Activated CD8-positive, alpha-beta memory T cell treated with anti-CD3 and anti-CD28 coated beads, Interleukin-2, amount 50 U/mL, for 1 hour (primary cell): Measurements from ENCODE around the gene GABRB2.
"Not testable (repeated sequence)": the region's sequence is repeated elsewhere in the genome, so short reads cannot be mapped to it uniquely, and the experiment has no call there.

Experiments
- DNase-seq: peaks from one replicate; pipeline ENCODE4 v3.0.0-alpha.2; 2020; ENCODE audit errors: extremely low read depth

GABRB2 gene

DNA sequence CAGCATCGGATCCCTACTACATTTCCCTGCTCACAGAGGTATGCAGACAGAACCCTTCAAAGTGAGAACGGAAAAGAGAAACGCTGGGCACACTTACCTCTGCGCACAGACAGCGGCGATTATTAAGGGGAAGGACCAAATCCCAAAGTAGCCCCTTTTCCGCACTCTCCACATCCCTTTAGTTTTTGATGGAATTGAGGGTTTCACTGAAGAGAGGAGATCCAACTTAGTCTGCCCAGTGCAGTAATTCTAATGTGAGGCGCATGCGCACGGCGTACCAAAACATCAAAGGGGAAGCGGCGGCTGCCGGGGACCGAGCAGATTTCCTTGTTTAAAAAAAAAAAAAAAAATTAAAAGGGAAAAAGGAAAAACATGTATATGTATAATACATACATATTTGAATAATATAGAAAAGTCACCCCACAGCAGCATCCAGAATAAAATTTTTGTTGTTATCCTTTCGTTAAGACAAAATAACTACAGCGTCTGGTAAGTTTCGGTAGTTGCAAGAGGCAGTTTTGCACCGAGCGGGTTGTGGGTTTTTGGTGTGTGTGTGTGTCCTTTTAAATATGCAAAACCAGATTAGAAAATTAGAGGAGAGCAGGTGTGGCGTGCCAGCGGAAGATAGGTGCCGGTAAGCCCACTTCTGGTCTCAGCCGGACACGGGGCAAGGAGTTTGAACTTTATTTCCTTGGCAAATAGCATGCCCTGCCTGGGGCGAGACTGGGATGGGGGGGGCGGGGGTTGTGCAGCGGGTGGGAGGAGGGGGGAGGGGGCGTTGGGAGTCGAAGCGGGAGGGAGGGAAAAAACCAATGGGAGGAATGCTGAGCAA, at the start of gene GABRB2:
GABRB2 (minus strand) TSS at position 256 of the 832 bp plus-strand sequence; CDS start at position 174, 82 bp downstream.
- no peak for DNase-seq

GRCh38 chr5:161585798-161586197, 39.3 kb upstream of the GABRB2 start:
- DNase-seq, result no peak

- DNase-seq, result no peak
These were observed 34.1 kb upstream of the GABRB2 start for GRCh38 chr5:161580621-161581020.

DNA sequence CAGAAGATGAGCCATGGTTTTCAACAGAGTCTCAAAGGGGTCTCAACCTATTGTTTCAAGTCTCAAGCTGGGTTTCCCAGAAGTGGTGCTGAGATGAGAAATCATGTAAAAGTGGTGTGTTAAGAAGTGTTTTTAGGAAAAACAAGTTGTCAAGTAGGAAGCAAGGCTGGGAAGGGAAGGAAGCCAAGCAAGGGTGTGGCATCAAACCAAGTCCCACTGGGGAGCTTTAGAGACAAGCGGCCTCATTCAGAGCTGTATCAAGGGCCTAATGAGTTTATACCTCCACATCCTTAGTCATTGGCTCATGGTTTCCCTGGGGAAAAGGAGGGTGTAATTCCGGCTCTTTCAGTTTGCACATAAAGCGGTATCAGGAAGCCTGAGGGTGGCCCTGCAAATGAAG, 26.4 kb upstream of the GABRB2 start:
- DNase-seq, result no peak

GRCh38 chr5:161566081-161566480, 19.6 kb upstream of the GABRB2 start:
- no peak for DNase-seq

- DNase-seq, result no peak
These were observed 15.9 kb upstream of the GABRB2 start for GRCh38 chr5:161562446-161562845.

GRCh38 chr5:161549106-161549505, 2.6 kb upstream of the GABRB2 start:
- no peak for DNase-seq

DNA sequence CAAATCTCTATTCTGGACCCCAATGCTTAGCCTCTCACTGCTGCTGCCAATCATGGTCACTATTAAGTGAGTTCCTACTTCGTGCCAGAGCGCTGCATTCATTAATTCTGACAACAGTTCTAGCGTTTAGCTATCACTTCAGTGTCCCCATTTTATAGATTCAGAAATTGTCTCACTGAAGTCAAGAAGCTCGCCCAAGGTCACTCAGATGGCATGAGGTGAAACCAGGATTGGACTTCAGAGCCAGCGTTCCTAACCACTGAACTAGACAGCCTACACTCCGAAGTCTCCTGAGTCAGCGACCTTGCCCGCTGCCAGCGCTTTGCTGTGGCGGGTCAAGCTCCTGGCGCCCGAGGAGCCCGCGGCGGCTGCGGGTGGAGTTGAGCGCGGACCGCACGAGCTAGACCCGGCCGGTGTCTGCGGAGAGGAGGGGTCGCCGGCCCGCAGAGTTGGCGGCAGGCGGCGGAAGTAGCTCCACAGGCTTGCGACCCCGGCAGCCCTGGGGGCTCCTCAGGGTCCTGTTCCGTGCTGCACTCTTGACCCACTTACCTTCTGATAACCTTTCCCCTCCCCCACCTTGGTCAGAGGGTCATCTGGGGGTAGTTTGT, 2.1 kb upstream of the GABRB2 start:
- no peak for DNase-seq

DNA sequence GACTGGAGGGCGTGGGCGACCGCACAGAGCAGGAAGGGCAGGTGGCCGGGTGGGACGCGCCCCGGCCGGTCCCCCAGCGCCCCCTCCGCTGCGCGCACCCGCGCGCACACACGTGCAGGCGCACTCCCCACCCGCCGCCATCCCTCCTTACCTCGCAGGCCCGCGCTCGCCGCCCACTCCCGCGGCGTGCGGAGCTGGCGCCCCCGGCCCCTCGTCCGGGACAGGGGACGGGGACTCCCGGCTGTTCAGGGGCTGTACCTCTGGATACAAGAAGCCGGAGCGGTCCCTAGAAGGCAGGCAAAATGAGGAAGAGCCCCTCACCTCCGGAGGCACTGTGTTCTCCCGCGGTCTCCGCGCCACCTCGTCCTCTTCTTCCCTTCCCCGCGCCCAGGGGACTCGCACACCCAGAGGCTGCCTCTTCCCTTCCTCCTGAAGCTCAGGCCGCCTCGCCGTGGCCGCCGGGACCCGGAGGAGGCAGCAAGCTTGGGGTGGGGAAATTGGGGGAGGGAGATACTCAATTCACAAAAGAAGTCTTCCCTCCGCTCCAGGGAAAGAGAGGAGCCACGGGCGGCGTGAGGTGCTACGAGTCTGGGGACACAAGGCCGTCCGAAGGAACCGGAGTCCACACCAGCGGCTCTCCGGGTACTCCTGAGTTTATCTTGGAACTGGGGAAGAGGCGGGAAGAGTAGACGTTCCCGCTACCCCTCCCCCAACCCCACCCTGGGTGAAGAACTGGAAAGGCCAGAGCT, 1.4 kb upstream of the GABRB2 start:
- no peak for DNase-seq

- no peak for DNase-seq
These were observed 847 bp upstream of the GABRB2 start for GRCh38 chr5:161547406-161547737.

GRCh38 chr5:161546095-161546469, 443 bp downstream of the GABRB2 start:
- DNase-seq, result no peak

GRCh38 chr5:161545344-161546094, 1.0 kb downstream of the GABRB2 start:
- no peak for DNase-seq

- no peak for DNase-seq
These were observed 2.2 kb downstream of the GABRB2 start for GRCh38 chr5:161544350-161544765.

DNA sequence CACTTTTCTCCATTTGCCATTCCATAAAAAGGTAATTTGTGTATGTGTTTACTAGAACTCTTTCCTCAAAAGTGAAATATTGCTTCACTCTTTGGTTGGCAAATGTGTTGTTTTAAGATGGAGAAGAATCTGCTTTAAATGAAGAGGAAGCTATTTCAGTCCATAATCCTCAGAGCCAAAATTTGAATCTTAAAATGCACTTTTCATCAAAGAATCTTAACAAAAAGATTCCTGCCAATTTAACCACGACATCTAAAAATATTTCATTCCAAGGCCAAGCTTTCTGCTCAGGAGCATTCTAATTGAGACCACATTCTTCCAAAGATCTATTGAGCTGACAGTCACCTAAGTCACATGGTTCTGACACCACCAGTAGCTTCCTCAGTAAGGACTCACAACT, 7.5 kb downstream of the GABRB2 start:
- no peak for DNase-seq

GRCh38 chr5:161535762-161536161, 10.8 kb downstream of the GABRB2 start:
- no peak for DNase-seq

DNA sequence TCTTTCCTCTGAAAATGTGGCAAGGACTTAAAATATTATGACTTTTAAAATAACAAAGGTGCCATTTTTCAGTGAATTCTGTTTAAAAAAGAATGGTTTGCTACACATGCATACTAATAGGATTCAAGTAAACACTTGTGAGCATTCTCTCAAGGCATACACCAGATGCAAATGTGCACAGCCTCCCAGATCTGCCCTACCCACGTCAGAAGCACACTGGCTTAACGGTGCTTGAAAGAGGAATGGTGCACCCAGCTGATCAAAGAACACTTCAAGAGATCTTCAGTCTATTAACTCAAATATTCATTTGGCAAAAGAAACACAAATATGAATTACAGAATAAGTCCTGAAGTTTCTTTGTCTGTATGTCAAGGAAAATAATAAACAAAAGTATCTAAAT, 15.8 kb downstream of the GABRB2 start:
- no peak for DNase-seq

DNA sequence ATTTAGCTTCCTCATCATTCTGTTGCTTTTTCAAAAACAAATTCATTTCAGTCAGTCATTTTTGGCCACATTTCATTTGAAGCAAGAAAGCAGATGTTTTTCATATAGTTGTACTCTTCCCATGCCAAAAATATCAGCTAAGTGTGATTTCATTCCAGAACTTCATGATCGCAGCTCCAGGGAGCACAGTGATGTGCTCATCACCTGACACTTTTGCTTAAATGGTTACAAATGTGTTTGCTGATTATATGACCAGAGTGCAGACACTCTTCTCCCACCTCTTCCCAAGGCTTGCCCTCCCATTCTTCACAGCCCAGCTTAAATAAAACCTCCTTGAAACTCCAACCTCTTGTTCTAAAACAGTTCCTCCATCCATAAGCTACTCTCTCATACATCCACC, 32.6 kb downstream of the GABRB2 start:
- DNase-seq, result no peak

DNA sequence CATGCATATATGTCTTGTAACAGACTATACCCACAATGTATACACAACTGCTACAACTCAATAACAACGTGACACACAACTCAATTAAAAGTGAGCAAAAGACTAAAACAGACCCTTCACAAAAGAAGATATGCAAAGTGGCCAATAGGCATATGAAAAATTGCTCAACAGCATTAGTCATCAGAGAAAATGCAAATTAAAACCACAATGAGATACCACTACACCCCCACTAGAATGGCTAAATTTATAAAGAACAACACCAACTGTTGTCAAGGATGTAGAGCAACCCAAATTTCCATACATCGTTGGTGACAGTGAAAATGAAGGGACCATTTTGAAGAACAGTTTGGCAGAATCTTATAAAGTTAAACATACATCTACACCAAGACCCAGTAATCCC, 38.9 kb downstream of the GABRB2 start:
- DNase-seq, result no peak

DNA sequence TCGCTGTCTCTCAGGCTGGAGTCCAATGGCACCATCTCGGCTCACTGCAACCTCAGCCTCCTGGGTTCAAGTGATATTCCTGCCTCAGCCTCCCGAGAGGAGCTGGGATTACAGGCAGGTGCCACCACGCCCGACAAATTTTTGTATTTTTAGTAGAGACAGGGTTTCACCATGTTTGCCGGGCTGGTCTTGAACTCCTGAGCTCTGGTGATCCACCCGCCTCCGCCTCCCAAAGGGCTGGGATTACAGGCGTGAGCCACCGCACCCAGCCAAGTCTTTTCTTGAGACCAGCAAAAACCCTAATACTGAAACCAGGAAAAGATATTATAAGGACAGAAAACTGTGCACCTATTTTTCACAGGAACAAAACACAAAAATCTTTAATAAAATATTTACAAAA, 41.4 kb downstream of the GABRB2 start:
- DNase-seq, result not testable (repeated sequence)

DNA sequence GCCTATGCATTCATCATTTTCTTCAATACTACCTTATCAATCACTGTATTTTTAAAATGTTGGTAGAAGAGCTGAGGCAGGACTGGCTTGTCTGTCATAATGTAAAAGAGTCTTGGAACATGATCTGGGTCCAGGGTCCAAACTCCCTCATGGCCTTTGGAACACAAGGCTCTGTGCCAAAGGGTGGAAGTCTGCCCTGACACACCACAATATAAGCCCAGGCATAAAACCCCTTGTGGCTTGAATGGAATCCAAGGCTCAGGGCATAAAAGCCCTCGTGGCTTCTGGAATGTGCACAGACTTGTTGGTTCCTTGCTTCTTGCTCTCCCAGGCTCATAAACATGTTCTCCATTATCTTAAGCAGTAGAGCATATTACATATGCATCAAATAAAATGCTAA, 48.0 kb downstream of the GABRB2 start:
- DNase-seq, result no peak

GRCh38 chr5:161483721-161484120, 62.8 kb downstream of the GABRB2 start:
- no peak for DNase-seq

DNA sequence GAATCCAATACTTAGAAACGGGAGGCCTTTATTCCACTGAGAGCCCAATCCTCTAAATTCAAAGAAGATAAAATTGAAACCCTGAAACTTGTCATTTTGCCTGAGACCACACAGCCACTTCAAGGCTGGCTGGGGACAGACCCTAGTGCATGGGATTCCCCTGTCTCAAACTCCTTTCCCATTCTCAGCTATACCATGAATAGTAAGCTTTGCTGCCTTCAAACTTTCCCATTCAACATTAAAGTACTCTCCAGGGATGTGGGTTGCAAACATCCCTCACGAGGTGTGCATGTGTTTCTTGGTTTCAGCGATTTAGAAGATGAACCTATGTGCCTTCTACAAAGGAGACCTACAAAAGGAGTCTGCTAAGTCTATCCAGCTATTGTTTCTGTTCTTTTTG, 64.6 kb downstream of the GABRB2 start:
- no peak for DNase-seq
